H1 (cell line): ENCODE measurements around the gene SIKE1. TPM values are rescaled to one million over a fixed set of nuclear protein-coding genes. Genes with fewer than 3 reads are reported as not detected.

Experiments
- polyA plus RNA-seq, 7 experiments: library from polyadenylated mRNA; depleted of rRNA in 3 of 7; stranded (reverse) in 5 of 7; unstranded in 2 of 7; fragments of >200 nt in 5 of 7; fragments of 200-250 nt in 2 of 7; gene quantifications; 1 replicate in 5 of 7; 2 replicates in 1 of 7; 4 replicates in 1 of 7; pipeline versions ENCODE4 v1.2.1 to v1.2.3, GENCODE V29; 2011 to 2013; ENCODE audit warnings: missing spikeins in 2 of 7, mixed read lengths in 2 of 7
- total RNA-seq: library from RNA; stranded (reverse); fragmentation: NEBNext Ultra II Directional; extraction: Animal tissue kit (Norgen Biotek cat#: 25700); gene quantifications from 2 replicates; pipeline ENCODE4 v1.2.1, GENCODE V29; 2021
- TF ChIP-seq, protein P1 (sequence below): IDR thresholded peaks from 2 replicates; pipeline ENCODE4 v1.6.1; 2012; ENCODE audit warnings: inconsistent platforms

Gene SIKE1
- total and polyA plus RNA-seq, 2 of the 8 experiments (the other 6 are each of a cell fraction or from before 2014, with no cell fraction given) = 20.5 to 79.9 TPM

DNA sequence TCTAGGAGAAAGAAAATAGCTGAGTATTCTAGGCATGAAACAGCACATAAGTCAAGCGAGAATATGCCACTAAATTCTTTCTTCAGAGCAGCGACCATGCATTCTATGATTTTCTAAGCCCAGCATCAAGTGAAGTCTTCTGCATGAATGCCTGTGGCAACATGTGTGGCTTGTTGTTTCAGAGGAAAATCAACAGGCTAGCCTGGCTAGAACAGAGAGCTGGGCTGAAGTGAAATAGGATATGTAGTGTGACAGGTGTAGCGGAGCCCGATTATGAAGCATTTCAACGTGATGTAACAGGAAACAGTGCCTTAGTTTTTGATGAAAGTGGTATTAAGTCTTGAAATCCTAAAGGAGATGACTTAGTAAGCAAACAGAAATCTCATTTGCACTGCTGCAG is 29.7 kb downstream of the SIKE1 start (continued):
- TF ChIP-seq, protein P1, sequence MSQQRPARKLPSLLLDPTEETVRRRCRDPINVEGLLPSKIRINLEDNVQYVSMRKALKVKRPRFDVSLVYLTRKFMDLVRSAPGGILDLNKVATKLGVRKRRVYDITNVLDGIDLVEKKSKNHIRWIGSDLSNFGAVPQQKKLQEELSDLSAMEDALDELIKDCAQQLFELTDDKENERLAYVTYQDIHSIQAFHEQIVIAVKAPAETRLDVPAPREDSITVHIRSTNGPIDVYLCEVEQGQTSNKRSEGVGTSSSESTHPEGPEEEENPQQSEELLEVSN = no peak
